ENCODE results near the gene CDCA3.
A peak's percentile ranks its signal among the peaks of the same experiment; 100 is the strongest.

The CDCA3 gene

GRCh38 chr12:6852651-6853354, 1.7 kb upstream of the CDCA3 start:
- peak; percentile 83 for DNase-seq (ENCODE audit: low read depth, low spot score)

- DNase-seq (ENCODE audit: low read depth, low spot score): peak; percentile 100
Observed at GRCh38 chr12:6851921-6852650, 1.0 kb upstream of the CDCA3 start, which contains the start of gene USP5. USP5 (plus strand) TSS chr12:6852150; CDS start chr12:6852180, 30 bp downstream.

- no peak for DNase-seq (ENCODE audit: low read depth, low spot score)
Observed at GRCh38 chr12:6850796-6851152, 312 bp downstream of the CDCA3 start.

GRCh38 chr12:6849976-6850560, 1.0 kb downstream of the CDCA3 start:
- DNase-seq (ENCODE audit: low read depth, low spot score): no peak

GRCh38 chr12:6849427-6849826, 1.7 kb downstream of the CDCA3 start:
- no peak for DNase-seq (ENCODE audit: low read depth, low spot score)

GRCh38 chr12:6847676-6848075, 3.4 kb downstream of the CDCA3 start:
- DNase-seq (ENCODE audit: low read depth, low spot score): no peak

- DNase-seq (ENCODE audit: low read depth, low spot score): no peak
Observed at GRCh38 chr12:6846316-6846869, 4.7 kb downstream of the CDCA3 start.

GRCh38 chr12:6845395-6845794, 5.7 kb downstream of the CDCA3 start:
- no peak for DNase-seq (ENCODE audit: low read depth, low spot score)

GRCh38 chr12:6843118-6843902, 7.8 kb downstream of the CDCA3 start:
- DNase-seq (ENCODE audit: low read depth, low spot score): no peak

GRCh38 chr12:6842075-6842474, 9.0 kb downstream of the CDCA3 start:
- DNase-seq (ENCODE audit: low read depth, low spot score): no peak

GRCh38 chr12:6840761-6841515, 10.1 kb downstream of the CDCA3 start, which contains the start of gene GNB3:
GNB3 (plus strand) TSS chr12:6840925; CDS start chr12:6841288, 363 bp downstream.
- no peak for DNase-seq (ENCODE audit: low read depth, low spot score)

GRCh38 chr12:6840330-6840729, 10.8 kb downstream of the CDCA3 start:
- no peak for DNase-seq (ENCODE audit: low read depth, low spot score)

- DNase-seq (ENCODE audit: low read depth, low spot score): no peak
Observed at GRCh38 chr12:6839482-6840201, 11.4 kb downstream of the CDCA3 start.

GRCh38 chr12:6838854-6839253, 12.2 kb downstream of the CDCA3 start:
- no peak for DNase-seq (ENCODE audit: low read depth, low spot score)

- no peak for DNase-seq (ENCODE audit: low read depth, low spot score)
Observed at GRCh38 chr12:6837370-6838060, 13.6 kb downstream of the CDCA3 start.

- no peak for DNase-seq (ENCODE audit: low read depth, low spot score)
Observed at GRCh38 chr12:6836851-6837250, 14.2 kb downstream of the CDCA3 start.

- no peak for DNase-seq (ENCODE audit: low read depth, low spot score)
Observed at GRCh38 chr12:6834873-6835272, 16.2 kb downstream of the CDCA3 start.

GRCh38 chr12:6834254-6834653, 16.8 kb downstream of the CDCA3 start:
- no peak for DNase-seq (ENCODE audit: low read depth, low spot score)

- DNase-seq (ENCODE audit: low read depth, low spot score): no peak
Observed at GRCh38 chr12:6833189-6833890, 17.7 kb downstream of the CDCA3 start.
